Karpas-422 (cell line): ENCODE data around the gene CREB5. TPM values are rescaled to one million over a fixed set of nuclear protein-coding genes. Genes with fewer than 3 reads are reported as not detected.

Experiments
- DNase-seq: peaks from one replicate; pipeline ENCODE4 v3.0.0-alpha.2; 2015
- H2AFZ ChIP-seq: fragments of 200-600 bp; sonication (generic); 2 replicates; pipeline ENCODE4 v1.6.1; 2014; ENCODE audit warnings: antibody characterized with exemption, low read length, mixed read lengths
- H3K27ac ChIP-seq: fragments of 200-600 bp; sonication (generic); 2 replicates; pipeline ENCODE4 v1.5.1; 2014; ENCODE audit warnings: mild to moderate bottlenecking, low read length, moderate library complexity
- H3K27me3 ChIP-seq: fragments of 200-600 bp; sonication (generic); 2 replicates; pipeline ENCODE4 v1.6.1; 2014; ENCODE audit warnings: low read length, mixed read lengths
- H3K36me3 ChIP-seq: fragments of 200-600 bp; sonication (generic); 2 replicates; pipeline ENCODE4 v1.6.1; 2014; ENCODE audit warnings: low read length, mixed read lengths; ENCODE audit not compliant: insufficient read depth
- H3K4me1 ChIP-seq: fragments of 200-600 bp; sonication (generic); 2 replicates; pipeline ENCODE4 v1.6.1; 2014; ENCODE audit warnings: mild to moderate bottlenecking, low read length, mixed read lengths
- H3K4me2 ChIP-seq: fragments of 200-600 bp; sonication (generic); 2 replicates; pipeline ENCODE4 v1.6.1; 2014; ENCODE audit warnings: low read length, low read depth, mild to moderate bottlenecking; ENCODE audit not compliant: poor library complexity, severe bottlenecking
- H3K4me3 ChIP-seq: fragments of 200-600 bp; sonication (generic); 2 replicates; pipeline ENCODE4 v1.5.1; 2014; ENCODE audit warnings: mild to moderate bottlenecking, antibody characterized with exemption, low read length, mixed read lengths
- H3K79me2 ChIP-seq: fragments of 200-600 bp; sonication (generic); 2 replicates; pipeline ENCODE4 v1.6.1; 2014; ENCODE audit warnings: mild to moderate bottlenecking, low read length, mixed read lengths
- H3K9ac ChIP-seq: fragments of 200-600 bp; sonication (generic); 2 replicates; pipeline ENCODE4 v1.6.0; 2014; ENCODE audit warnings: low read length
- H3K9me2 ChIP-seq: fragments of 200-600 bp; sonication (generic), shearing (Covaris generic); replicated peaks from 2 replicates; pipeline ENCODE4 v1.6.0; 2014; ENCODE audit warnings: mild to moderate bottlenecking, low read length, moderate library complexity; ENCODE audit not compliant: insufficient read depth
- H3K9me3 ChIP-seq: fragments of 300-700, 200-600 bp; sonication (generic); 2 replicates; pipeline ENCODE4 v1.6.1; 2014; ENCODE audit warnings: low read length, mixed read lengths
- H4K20me1 ChIP-seq: fragments of 200-600 bp; sonication (generic); 2 replicates; pipeline ENCODE4 v1.6.1; 2014; ENCODE audit warnings: mild to moderate bottlenecking, antibody characterized with exemption, low read length, low read depth; ENCODE audit not compliant: insufficient read depth
- total RNA-seq: library from RNA; depleted of rRNA; stranded (reverse); fragments of >200 nt; shearing (Covaris generic); gene quantifications from 2 replicates; pipeline ENCODE4 v1.2.3, GENCODE V29; 2014; ENCODE audit warnings: low replicate concordance

Gene CREB5
- total RNA-seq, 1 experiment from 2014 or later: 52.1 TPM

GRCh38 chr7:28858895-28859294 is 446.6 kb downstream of the CREB5 start:
- Histone ChIP-seq H3K9me3 (no peaks in the 10 kb centered on the region), H2AFZ (no peak overlapping the region), H3K79me2 (no peaks in the 10 kb centered on the region), H3K27me3 (no peaks in the 10 kb centered on the region), H3K4me2 (no peak overlapping the region), H3K36me3 (no peaks in the 10 kb centered on the region), H4K20me1 (no peaks in the 10 kb centered on the region), H3K4me3 (no peak overlapping the region), H3K9me2 (no peaks in the 10 kb centered on the region), H3K4me1 (peaks cover 3% of the 10 kb centered on the region), H3K9ac (no peak overlapping the region), H3K27ac (no peak overlapping the region)
- no peak for DNase-seq

- H3K9ac ChIP-seq: no peak overlapping the region
- no peak overlapping the region for H2AFZ ChIP-seq
- H3K4me3 ChIP-seq: no peak overlapping the region
- H3K9me3 ChIP-seq: no peaks in the 10 kb centered on the region
- H4K20me1 ChIP-seq: no peaks in the 10 kb centered on the region
- no peak for DNase-seq
- no peaks in the 10 kb centered on the region for H3K27me3 ChIP-seq
- no peaks in the 10 kb centered on the region for H3K79me2 ChIP-seq
- H3K4me1 ChIP-seq: no peaks in the 10 kb centered on the region
- H3K36me3 ChIP-seq: no peaks in the 10 kb centered on the region
- no peaks in the 10 kb centered on the region for H3K9me2 ChIP-seq
- no peak overlapping the region for H3K4me2 ChIP-seq
- H3K27ac ChIP-seq: no peak overlapping the region
Observed at GRCh38 chr7:28861825-28862224, 449.5 kb downstream of the CREB5 start.

- no peak overlapping the region for H3K4me2 ChIP-seq
- no peaks in the 10 kb centered on the region for H4K20me1 ChIP-seq
- no peak overlapping the region for H2AFZ ChIP-seq
- DNase-seq: no peak
- no peaks in the 10 kb centered on the region for H3K9me2 ChIP-seq
- H3K4me1 ChIP-seq: no peaks in the 10 kb centered on the region
- no peaks in the 10 kb centered on the region for H3K36me3 ChIP-seq
- no peaks in the 10 kb centered on the region for H3K27me3 ChIP-seq
- H3K9me3 ChIP-seq: no peaks in the 10 kb centered on the region
- H3K79me2 ChIP-seq: no peaks in the 10 kb centered on the region
- no peak overlapping the region for H3K27ac ChIP-seq
- H3K9ac ChIP-seq: no peak overlapping the region
- no peak overlapping the region for H3K4me3 ChIP-seq
Observed at GRCh38 chr7:28862595-28863272, 450.4 kb downstream of the CREB5 start.

GRCh38 chr7:28865601-28866144 is 453.4 kb downstream of the CREB5 start:
- Histone ChIP-seq H3K4me1 (no peaks in the 10 kb centered on the region), H3K9me3 (no peaks in the 10 kb centered on the region), H3K27ac (no peak overlapping the region), H2AFZ (no peak overlapping the region), H3K27me3 (peaks cover 3% of the 10 kb centered on the region; the same call in 1 of the 2 replicates), H3K9ac (no peak overlapping the region), H3K79me2 (no peaks in the 10 kb centered on the region), H3K36me3 (no peaks in the 10 kb centered on the region), H3K4me2 (no peak overlapping the region), H3K9me2 (no peaks in the 10 kb centered on the region), H3K4me3 (no peak overlapping the region), H4K20me1 (no peaks in the 10 kb centered on the region)
- no peak for DNase-seq

- H4K20me1 ChIP-seq: no peaks in the 10 kb centered on the region
- no peak overlapping the region for H3K27ac ChIP-seq
- H3K79me2 ChIP-seq: no peaks in the 10 kb centered on the region
- DNase-seq: no peak
- H3K4me1 ChIP-seq: no peaks in the 10 kb centered on the region
- no peak overlapping the region for H3K4me2 ChIP-seq
- H3K27me3 ChIP-seq: peaks cover 3% of the 10 kb centered on the region; the same call in 1 of the 2 replicates
- no peak overlapping the region for H3K9ac ChIP-seq
- H3K36me3 ChIP-seq: no peaks in the 10 kb centered on the region
- no peaks in the 10 kb centered on the region for H3K9me3 ChIP-seq
- H3K9me2 ChIP-seq: no peaks in the 10 kb centered on the region
- H2AFZ ChIP-seq: no peak overlapping the region
- no peak overlapping the region for H3K4me3 ChIP-seq
Observed at GRCh38 chr7:28868712-28869111, 456.4 kb downstream of the CREB5 start.

GRCh38 chr7:28871077-28871476 is 458.8 kb downstream of the CREB5 start:
- Histone ChIP-seq H3K4me1 (no peaks in the 10 kb centered on the region), H3K4me2 (no peak overlapping the region), H2AFZ (no peak overlapping the region), H3K27ac (no peak overlapping the region), H3K4me3 (no peak overlapping the region), H3K79me2 (no peaks in the 10 kb centered on the region), H3K36me3 (no peaks in the 10 kb centered on the region), H3K9ac (no peak overlapping the region), H3K9me2 (no peaks in the 10 kb centered on the region), H3K27me3 (peaks cover 3% of the 10 kb centered on the region; the same call in 1 of the 2 replicates), H4K20me1 (no peaks in the 10 kb centered on the region), H3K9me3 (no peaks in the 10 kb centered on the region)
- DNase-seq: no peak

- Histone ChIP-seq H3K36me3 (no peaks in the 10 kb centered on the region), H3K9me3 (no peaks in the 10 kb centered on the region), H3K4me1 (no peaks in the 10 kb centered on the region), H3K4me2 (no peak overlapping the region), H4K20me1 (no peaks in the 10 kb centered on the region), H3K9ac (no peak overlapping the region), H3K79me2 (no peaks in the 10 kb centered on the region), H3K4me3 (no peak overlapping the region), H3K27ac (no peak overlapping the region), H3K27me3 (peaks cover 3% of the 10 kb centered on the region; the same call in 1 of the 2 replicates), H3K9me2 (no peaks in the 10 kb centered on the region), H2AFZ (no peak overlapping the region)
- DNase-seq: no peak
Observed at GRCh38 chr7:28871631-28872030, 459.3 kb downstream of the CREB5 start.

GRCh38 chr7:28872226-28872625 is 459.9 kb downstream of the CREB5 start:
- Histone ChIP-seq H3K9ac (no peak overlapping the region), H3K9me3 (no peaks in the 10 kb centered on the region)

More at GRCh38 chr7:28872226-28872625, 459.9 kb downstream of the CREB5 start:
- Histone ChIP-seq H3K4me1 (no peaks in the 10 kb centered on the region), H3K4me2 (no peak overlapping the region), H3K27me3 (peaks cover 3% of the 10 kb centered on the region; the same call in 1 of the 2 replicates), H4K20me1 (no peaks in the 10 kb centered on the region), H3K36me3 (no peaks in the 10 kb centered on the region), H3K9me2 (no peaks in the 10 kb centered on the region), H3K79me2 (no peaks in the 10 kb centered on the region), H3K4me3 (no peak overlapping the region), H2AFZ (no peak overlapping the region), H3K27ac (no peak overlapping the region)
- no peak for DNase-seq
